ENCODE measurements around the gene PLEKHO1. TPM values are rescaled to one million over a fixed set of nuclear protein-coding genes. Genes with fewer than 3 reads are reported as not detected.
"Not testable (repeated sequence)": the region's sequence is repeated elsewhere in the genome, so short reads cannot be mapped to it uniquely, and the experiment has no call there.

Gene PLEKHO1
- total and polyA plus RNA-seq, 12 donors = 29.3 to 221 (median 59.7) TPM

GRCh38 chr1:150196417-150196816, 46.7 kb downstream of the PLEKHO1 start:
- Histone ChIP-seq H3K9me3 (peaks cover 0 to 9% (median 0%) of the 10 kb centered on the region in 11 donors), H3K36me3 (no peaks in the 10 kb centered on the region), H3K27me3 (no peaks in the 10 kb centered on the region), H3K4me3 (no peak overlapping the region), H3K27ac (no peak overlapping the region), H3K4me1 (peaks cover 0 to 11% (median 0%) of the 10 kb centered on the region in 9 donors)
- intact Hi-C loops (cut with DNase I) = no loop called here
- no peak for TF ChIP-seq CTCF (IDR thresholded peaks at IDR 0.05)
- DNase-seq = no peak
- no peak for ATAC-seq
- 83 to 84% methylated on average over 1 of the region's 1 CpG for WGBS, 2 donors

GRCh38 chr1:150207281-150207971, 57.7 kb downstream of the PLEKHO1 start:
- 83 to 86% methylated on average over 7 of the region's 7 CpGs for WGBS, 2 donors
- DNase-seq = no peak

GRCh38 chr1:150208460-150208859, 58.7 kb downstream of the PLEKHO1 start:
- ATAC-seq; H3K27ac ChIP-seq; H3K27me3 ChIP-seq; intact Hi-C loops (cut with DNase I); H3K36me3 ChIP-seq; H3K9me3 ChIP-seq; H3K4me3 ChIP-seq; DNase-seq; H3K4me1 ChIP-seq: not testable (repeated sequence)
- 88 to 89% methylated on average over 6 of the region's 6 CpGs for WGBS, 2 donors

More at GRCh38 chr1:150207281-150207971, 57.7 kb downstream of the PLEKHO1 start:
- no peaks in the 10 kb centered on the region for H3K27me3 ChIP-seq
- intact Hi-C loops (cut with DNase I) = no loop called here
- TF ChIP-seq CTCF (IDR thresholded peaks at IDR 0.05) = no peak
- ATAC-seq = no peak
- no peaks in the 10 kb centered on the region for H3K36me3 ChIP-seq
- no peaks in the 10 kb centered on the region for H3K9me3 ChIP-seq
- H3K27ac ChIP-seq = peak overlapping the region in 1 of 10 donors; percentile 19
- no peaks in the 10 kb centered on the region for H3K4me1 ChIP-seq
- H3K4me3 ChIP-seq = no peak overlapping the region

Other genes starting within 250 kb of the PLEKHO1 start
- under 1 TPM; 0.14 to 0.68 (median 0.31) TPM for gene SV2A, start 232.1 kb upstream of the PLEKHO1 start, total RNA-seq
- gene SV2A, start 232.1 kb upstream of the PLEKHO1 start, polyA plus RNA-seq = under 1 TPM; 0.44 to 0.48 TPM
- 10 to 100 TPM; 19.8 to 31.9 (median 26.2) TPM for gene SF3B4, start 222.1 kb upstream of the PLEKHO1 start, total RNA-seq
- 10 to 100 TPM; 12.6 to 20.3 TPM for gene SF3B4, start 222.1 kb upstream of the PLEKHO1 start, polyA plus RNA-seq
- gene MTMR11, start 213.0 kb upstream of the PLEKHO1 start, total RNA-seq = 1 to 10 TPM in 9 of 10 donors, under 1 TPM in 1; 0.95 to 5.3 (median 2.5) TPM
- gene MTMR11, start 213.0 kb upstream of the PLEKHO1 start, polyA plus RNA-seq = 1 to 10 TPM; 1.9 to 5.3 TPM
- gene OTUD7B, start 139.2 kb upstream of the PLEKHO1 start, total RNA-seq = 10 to 100 TPM; 22.7 to 34.4 (median 28.9) TPM
- gene OTUD7B, start 139.2 kb upstream of the PLEKHO1 start, polyA plus RNA-seq = 1 to 10 TPM; 3.1 to 7.7 TPM
- gene VPS45, start 82.1 kb upstream of the PLEKHO1 start, total RNA-seq = 10 to 100 TPM; 41.5 to 73.6 (median 51.9) TPM
- 10 to 100 TPM; 26.6 to 31.0 TPM for gene VPS45, start 82.1 kb upstream of the PLEKHO1 start, polyA plus RNA-seq
- gene ANP32E, start 86.2 kb downstream of the PLEKHO1 start, total RNA-seq = 10 to 100 TPM; 23.7 to 58.2 (median 41.6) TPM
- gene ANP32E, start 86.2 kb downstream of the PLEKHO1 start, polyA plus RNA-seq = 10 to 100 TPM; 17.3 to 40.0 TPM
- 10 to 100 TPM in 3 of 10 donors, 1 to 10 TPM in 5, under 1 TPM in 2; 0.48 to 18.5 (median 2.9) TPM for gene CA14, start 107.9 kb downstream of the PLEKHO1 start, total RNA-seq
- gene CA14, start 107.9 kb downstream of the PLEKHO1 start, polyA plus RNA-seq = 10 to 100 TPM in 1 of 2 donors, 1 to 10 TPM in 1; 3.3 to 11.6 TPM
- gene APH1A, start 119.1 kb downstream of the PLEKHO1 start, total RNA-seq = 10 to 100 TPM; 56.6 to 86.9 (median 65.7) TPM
- 10 to 100 TPM; 52.9 to 74.4 TPM for gene APH1A, start 119.1 kb downstream of the PLEKHO1 start, polyA plus RNA-seq
- 10 to 100 TPM in 6 of 10 donors, 1 to 10 TPM in 4; 5.7 to 19.5 (median 11.8) TPM for gene C1orf54, start 122.9 kb downstream of the PLEKHO1 start, total RNA-seq
- gene C1orf54, start 122.9 kb downstream of the PLEKHO1 start, polyA plus RNA-seq = 10 to 100 TPM; 29.1 to 34.3 TPM
- 10 to 100 TPM in 6 of 10 donors, 1 to 10 TPM in 4; 3.4 to 22.6 (median 15.5) TPM for gene CIART, start 132.6 kb downstream of the PLEKHO1 start, total RNA-seq
- gene CIART, start 132.6 kb downstream of the PLEKHO1 start, polyA plus RNA-seq = 10 to 100 TPM in 1 of 2 donors, 1 to 10 TPM in 1; 4.9 to 18.7 TPM
- gene MRPS21, start 143.9 kb downstream of the PLEKHO1 start, total RNA-seq = 10 to 100 TPM; 68.4 to 80.0 (median 73.6) TPM
- 100 to 1,000 TPM in 1 of 2 donors, 10 to 100 TPM in 1; 89.2 to 195 TPM for gene MRPS21, start 143.9 kb downstream of the PLEKHO1 start, polyA plus RNA-seq
- 10 to 100 TPM; 17.8 to 25.5 (median 20.1) TPM for gene PRPF3, start 171.6 kb downstream of the PLEKHO1 start, total RNA-seq
- gene PRPF3, start 171.6 kb downstream of the PLEKHO1 start, polyA plus RNA-seq = 10 to 100 TPM; 19.6 to 43.6 TPM
- gene RPRD2, start 214.2 kb downstream of the PLEKHO1 start, total RNA-seq = 10 to 100 TPM; 21.9 to 34.5 (median 28.2) TPM
- gene RPRD2, start 214.2 kb downstream of the PLEKHO1 start, polyA plus RNA-seq = 1 to 10 TPM; 4.0 to 7.4 TPM